ENCODE results near the gene ZNF714. TPM values are rescaled to one million over a fixed set of nuclear protein-coding genes. Genes with fewer than 3 reads are reported as not detected.

ZNF714 gene
- total and polyA plus RNA-seq, 2 of the 8 experiments (the other 6 are each of a cell fraction or from before 2014, with no cell fraction given): 16.4 to 74.2 TPM

DNA sequence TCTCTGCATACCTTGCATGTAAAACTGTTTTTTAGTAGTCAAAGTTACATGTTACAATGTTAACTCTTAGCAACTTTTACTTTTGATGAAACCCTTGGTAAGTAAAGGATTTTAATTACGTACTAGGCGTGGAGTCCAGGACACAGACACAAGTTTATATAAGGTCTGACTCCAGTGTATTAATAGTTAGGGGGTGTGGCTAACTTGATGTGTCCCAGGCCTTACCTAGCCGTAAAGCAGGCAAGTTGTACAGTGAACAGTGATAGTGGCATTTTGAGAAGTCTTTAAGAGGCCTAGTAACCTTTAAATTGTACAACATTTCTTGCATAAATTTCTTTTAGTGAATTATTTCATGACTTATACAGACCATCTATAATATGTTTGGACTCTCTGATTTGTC lies 5.9 kb downstream of the ZNF714 start:
- no peak overlapping the region for H2BK20ac ChIP-seq (ENCODE audit: low read length)
- H3K4me2 ChIP-seq (ENCODE audit: insufficient read depth in 1 of 2, low read depth in 2 of 2, low read length in 2 of 2): no peak overlapping the region
- no peak overlapping the region for H2BK12ac ChIP-seq (ENCODE audit: low read depth, low read length)
- H3K36me3 ChIP-seq (ENCODE audit: control insufficient read depth in 2 of 4, insufficient read depth in 4 of 4, low read length in 3 of 4): peaks cover 0 to 66% (median 15%) of the 10 kb centered on the region in 4 experiments; a peak in 7 of 8 replicates
- no peaks in the 10 kb centered on the region for H3K23me2 ChIP-seq (ENCODE audit: low read depth, low read length)
- FAIRE-seq: no peak
- no peak for DNase-seq (ENCODE audit: low read depth in 1 of 2, low spot score in 2 of 2)
- H3K4me3 ChIP-seq (ENCODE audit: extremely low read depth in 1 of 4, insufficient read depth in 2 of 4, low read depth in 3 of 4, low read length in 4 of 4): no peak overlapping the region
- no peaks in the 10 kb centered on the region for H3K27me3 ChIP-seq (replicated peaks in 1 of 4; ENCODE audit: control insufficient read depth in 3 of 4, extremely low read depth in 1 of 4, insufficient read depth in 3 of 4, low read length in 3 of 4)
- TF ChIP-seq, protein P1, sequence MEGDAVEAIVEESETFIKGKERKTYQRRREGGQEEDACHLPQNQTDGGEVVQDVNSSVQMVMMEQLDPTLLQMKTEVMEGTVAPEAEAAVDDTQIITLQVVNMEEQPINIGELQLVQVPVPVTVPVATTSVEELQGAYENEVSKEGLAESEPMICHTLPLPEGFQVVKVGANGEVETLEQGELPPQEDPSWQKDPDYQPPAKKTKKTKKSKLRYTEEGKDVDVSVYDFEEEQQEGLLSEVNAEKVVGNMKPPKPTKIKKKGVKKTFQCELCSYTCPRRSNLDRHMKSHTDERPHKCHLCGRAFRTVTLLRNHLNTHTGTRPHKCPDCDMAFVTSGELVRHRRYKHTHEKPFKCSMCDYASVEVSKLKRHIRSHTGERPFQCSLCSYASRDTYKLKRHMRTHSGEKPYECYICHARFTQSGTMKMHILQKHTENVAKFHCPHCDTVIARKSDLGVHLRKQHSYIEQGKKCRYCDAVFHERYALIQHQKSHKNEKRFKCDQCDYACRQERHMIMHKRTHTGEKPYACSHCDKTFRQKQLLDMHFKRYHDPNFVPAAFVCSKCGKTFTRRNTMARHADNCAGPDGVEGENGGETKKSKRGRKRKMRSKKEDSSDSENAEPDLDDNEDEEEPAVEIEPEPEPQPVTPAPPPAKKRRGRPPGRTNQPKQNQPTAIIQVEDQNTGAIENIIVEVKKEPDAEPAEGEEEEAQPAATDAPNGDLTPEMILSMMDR (IDR thresholded peaks at IDR 0.05; ENCODE audit: control extremely low read depth in 1 of 3, insufficient read depth in 1 of 3, low read depth in 1 of 3, low read length in 3 of 3): no peak
- TF ChIP-seq, protein P2, sequence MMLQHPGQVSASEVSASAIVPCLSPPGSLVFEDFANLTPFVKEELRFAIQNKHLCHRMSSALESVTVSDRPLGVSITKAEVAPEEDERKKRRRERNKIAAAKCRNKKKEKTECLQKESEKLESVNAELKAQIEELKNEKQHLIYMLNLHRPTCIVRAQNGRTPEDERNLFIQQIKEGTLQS (IDR thresholded peaks at IDR 0.05; ENCODE audit: insufficient read depth, low read depth, low read length): no peak
- TF ChIP-seq JUN (IDR thresholded peaks at IDR 0.05; ENCODE audit: low read depth, low read length) (no peak), RBBP5 (IDR thresholded peaks at IDR 0.05; ENCODE audit: borderline replicate concordance, low read depth, low read length) (no peak), PHF8 (conservative IDR thresholded peaks at IDR 0.05; ENCODE audit: low read depth, low read length) (no peak)
- H2BK120ac ChIP-seq (replicated peaks; ENCODE audit: low read depth, low read length): no peak overlapping the region
- no peak overlapping the region for H3K18ac ChIP-seq (ENCODE audit: extremely low read depth, low read length)
- H2AFZ ChIP-seq (ENCODE audit: low read length): no peak overlapping the region
- no peak overlapping the region for H2AK5ac ChIP-seq (ENCODE audit: low read depth, low read length)
- H3K4ac ChIP-seq (replicated peaks; ENCODE audit: insufficient read length, low read depth, low read length): no peak overlapping the region
- H2BK15ac ChIP-seq (ENCODE audit: low read length): no peak overlapping the region
- no peak overlapping the region for H3K56ac ChIP-seq (replicated peaks; ENCODE audit: insufficient read length, low read depth, low read length)
- 93% methylated on average over 3 of the region's 3 CpGs; no CpG with 5 or more reads in 1 of the 2 experiments for WGBS, 2 experiments (ENCODE audit: extremely low coverage in 1 of 2, insufficient coverage in 1 of 2, insufficient read length in 1 of 2, insufficient replicate concordance in 2 of 2, low coverage in 1 of 2, low lambda C conversion rate in 2 of 2, missing lambda C conversion rate in 1 of 2)
- H3K14ac ChIP-seq (ENCODE audit: insufficient read length): no peak overlapping the region
- H3K23ac ChIP-seq (ENCODE audit: insufficient read length): no peak overlapping the region
- POLR2A ChIA-PET (ENCODE audit: partially characterized antibody): no interaction called here
- no peak overlapping the region for H4K8ac ChIP-seq (ENCODE audit: extremely low read depth, insufficient read depth, low read length)
- no peak overlapping the region for H4K91ac ChIP-seq (replicated peaks; ENCODE audit: insufficient read length, low read length)
- no peak overlapping the region for H2BK5ac ChIP-seq (ENCODE audit: low read depth, low read length)
- H4K5ac ChIP-seq (ENCODE audit: insufficient read length, low read depth, low read length): no peak overlapping the region
- H4K20me1 ChIP-seq (replicated peaks in 1 of 2; ENCODE audit: control insufficient read depth in 1 of 2, insufficient read depth in 2 of 2, low read length in 2 of 2): peaks cover 0 to 2% of the 10 kb centered on the region in 2 experiments
- CTCF ChIA-PET (ENCODE audit: partially characterized antibody): no interaction called here
- no peak overlapping the region for H3K27ac ChIP-seq (ENCODE audit: low read depth, low read length)
- H3K4me1 ChIP-seq (replicated peaks in 1 of 4; ENCODE audit: control insufficient read depth in 3 of 4, insufficient read depth in 4 of 4, low read length in 3 of 4): peaks cover 0 to 2% (median under 1%) of the 10 kb centered on the region in 4 experiments; a peak in 3 of 7 replicates
- 0 out of 2 replicates have a peak, but pooled peaks cover 2% of the 10 kb centered on the region for H3K79me1 ChIP-seq (ENCODE audit: low read depth, low read length)
- no peaks in the 10 kb centered on the region for H3K9me3 ChIP-seq (ENCODE audit: insufficient read depth in 2 of 2, low read depth in 1 of 2, low read length in 1 of 2)
- peaks cover 0 to 75% of the 10 kb centered on the region in 2 experiments; a peak in 2 of 4 replicates for H3K79me2 ChIP-seq (ENCODE audit: control insufficient read depth in 1 of 2, insufficient read depth in 2 of 2, low read length in 2 of 2)
- no peak overlapping the region for H3K9ac ChIP-seq (replicated peaks in 1 of 4; ENCODE audit: extremely low read depth in 1 of 4, low read depth in 3 of 4, low read length in 3 of 4)
